Fibroblast of lung (primary cell): ENCODE results near the gene ACP4. TPM values are rescaled to one million over a fixed set of nuclear protein-coding genes. Genes with fewer than 3 reads are reported as not detected.

ENCODE experiments used
- DNase-seq, 2 donors: peaks; one replicate each; pipeline versions ENCODE4 v3.0.0 to v3.0.0-alpha.2; 2010; ENCODE audit warnings: low read depth in 2 of 2
- H2AFZ ChIP-seq: 2 replicates; pipeline ENCODE4 v1.5.1; 2012; ENCODE audit warnings: low read length, control low read depth, inconsistent platforms
- H3K27ac ChIP-seq: 2 replicates; pipeline ENCODE4 v1.5.1; 2011; ENCODE audit warnings: low read length, control low read depth; ENCODE audit not compliant: insufficient read depth
- H3K27me3 ChIP-seq: 2 replicates; pipeline ENCODE4 v1.5.1; 2011; ENCODE audit warnings: mild to moderate bottlenecking, low read length; ENCODE audit not compliant: control insufficient read depth, insufficient read depth
- H3K36me3 ChIP-seq: 2 replicates; pipeline ENCODE4 v1.5.1; 2011; ENCODE audit warnings: low read length; ENCODE audit not compliant: control insufficient read depth, insufficient read depth
- H3K4me1 ChIP-seq: 2 replicates; pipeline ENCODE4 v1.5.1; 2011; ENCODE audit warnings: low read length; ENCODE audit not compliant: control insufficient read depth, insufficient read depth; ENCODE audit errors: extremely low read depth
- H3K4me2 ChIP-seq: 2 replicates; pipeline ENCODE4 v1.5.1; 2011; ENCODE audit warnings: low read length, control low read depth; ENCODE audit not compliant: insufficient read depth; ENCODE audit errors: extremely low read depth
- H3K4me3 ChIP-seq, 4 experiments: fragments of 200-600 bp in 1 of 4; sonication (generic) in 1 of 4; replicated peaks in 1 of 4; 2 replicates each; pipeline ENCODE4 v1.5.1; 2011 to 2016; ENCODE audit warnings: low read length in 4 of 4, low read depth in 3 of 4, mild to moderate bottlenecking in 3 of 4, control low read depth in 2 of 4, inconsistent platforms in 1 of 4, mixed read lengths in 1 of 4; ENCODE audit not compliant: insufficient read depth in 1 of 4; ENCODE audit errors: control extremely low read depth in 1 of 4
- H3K79me2 ChIP-seq: 2 replicates; pipeline ENCODE4 v1.5.1; 2012; ENCODE audit warnings: mild to moderate bottlenecking, low read length, inconsistent platforms; ENCODE audit not compliant: control insufficient read depth, insufficient read depth
- H3K9ac ChIP-seq: 2 replicates; pipeline ENCODE4 v1.5.1; 2011; ENCODE audit warnings: mild to moderate bottlenecking, low read length, control low read depth; ENCODE audit not compliant: insufficient read depth
- H3K9me3 ChIP-seq: 2 replicates; pipeline ENCODE4 v1.5.1; 2012; ENCODE audit warnings: low read depth, low read length; ENCODE audit not compliant: control insufficient read depth, insufficient read depth
- H4K20me1 ChIP-seq: 2 replicates; pipeline ENCODE4 v1.5.1; 2011; ENCODE audit warnings: low read length; ENCODE audit not compliant: control insufficient read depth, insufficient read depth; ENCODE audit errors: extremely low read depth
- EZH2 ChIP-seq: IDR thresholded peaks from 2 replicates; pipeline ENCODE4 v1.5.1; 2012; ENCODE audit warnings: low read length, control low read depth, mild to moderate bottlenecking; ENCODE audit errors: missing control alignments
- polyA minus RNA-seq: library from RNA; depleted of rRNA, polyadenylated mRNA; stranded (reverse); fragments of >200 nt; gene quantifications from 2 replicates; pipeline ENCODE4 v1.2.3, GENCODE V29; 2011; ENCODE audit warnings: low replicate concordance
- polyA plus RNA-seq, 2 donors: library from polyadenylated mRNA; depleted of rRNA in 1 of 2; stranded (reverse) in 1 of 2; unstranded in 1 of 2; fragments of >200 nt; gene quantifications; 2 replicates each; pipeline ENCODE4 v1.2.1, GENCODE V29; 2011 to 2012; ENCODE audit warnings: missing spikeins in 1 of 2
- total RNA-seq: library from RNA; depleted of rRNA; stranded (reverse); fragments of >200 nt; gene quantifications from 2 replicates; pipeline ENCODE4 v1.2.1, GENCODE V29; 2014
- TF ChIP-seq, protein P1 (sequence below), 2 donors: IDR thresholded peaks in 1 of 2; conservative IDR thresholded peaks in 1 of 2; 1 replicate in 1 of 2; 2 replicates in 1 of 2; pipeline ENCODE4 v1.5.1; 2011 to 2012; ENCODE audit warnings: low read length in 2 of 2, control low read depth in 1 of 2, inconsistent platforms in 1 of 2, low read depth in 1 of 2, mild to moderate bottlenecking in 1 of 2

ACP4 gene, protein sequence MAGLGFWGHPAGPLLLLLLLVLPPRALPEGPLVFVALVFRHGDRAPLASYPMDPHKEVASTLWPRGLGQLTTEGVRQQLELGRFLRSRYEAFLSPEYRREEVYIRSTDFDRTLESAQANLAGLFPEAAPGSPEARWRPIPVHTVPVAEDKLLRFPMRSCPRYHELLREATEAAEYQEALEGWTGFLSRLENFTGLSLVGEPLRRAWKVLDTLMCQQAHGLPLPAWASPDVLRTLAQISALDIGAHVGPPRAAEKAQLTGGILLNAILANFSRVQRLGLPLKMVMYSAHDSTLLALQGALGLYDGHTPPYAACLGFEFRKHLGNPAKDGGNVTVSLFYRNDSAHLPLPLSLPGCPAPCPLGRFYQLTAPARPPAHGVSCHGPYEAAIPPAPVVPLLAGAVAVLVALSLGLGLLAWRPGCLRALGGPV
- not detected in 2 replicates for total RNA-seq
- polyA plus RNA-seq = not detected in 2 replicates
- not detected in 2 replicates for polyA plus RNA-seq (2012)
- polyA minus RNA-seq = not detected in 2 replicates

DNA sequence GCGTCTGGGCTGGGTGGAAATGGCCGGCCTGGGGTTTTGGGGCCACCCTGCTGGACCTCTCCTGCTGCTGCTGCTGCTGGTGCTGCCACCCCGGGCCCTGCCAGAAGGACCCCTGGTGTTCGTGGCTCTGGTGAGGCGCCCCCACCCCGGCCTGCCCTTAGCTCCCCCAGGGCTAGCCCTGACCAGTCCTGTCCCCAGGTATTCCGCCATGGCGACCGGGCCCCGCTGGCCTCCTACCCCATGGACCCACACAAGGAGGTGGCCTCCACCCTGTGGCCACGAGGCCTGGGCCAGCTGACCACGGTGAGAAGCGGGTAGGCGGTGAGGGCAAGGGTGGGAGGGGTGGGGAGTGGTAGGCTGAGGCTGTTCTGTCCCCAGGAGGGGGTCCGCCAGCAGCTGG is at the start of gene ACP4:
Gene ACP4, plus strand, starts transcription at position 20 of the 400 bp plus-strand sequence. Its CDS starts 0 bp downstream, at position 20.
- no peak within 1 kb of the TSS for H3K27ac ChIP-seq
- no peaks in the 10 kb centered on the region for H3K27me3 ChIP-seq
- no peak within 1 kb of the TSS for H3K4me2 ChIP-seq
- H3K36me3 ChIP-seq = no peaks in the 10 kb centered on the region
- no peak for TF ChIP-seq EZH2
- TF ChIP-seq, protein P1, sequence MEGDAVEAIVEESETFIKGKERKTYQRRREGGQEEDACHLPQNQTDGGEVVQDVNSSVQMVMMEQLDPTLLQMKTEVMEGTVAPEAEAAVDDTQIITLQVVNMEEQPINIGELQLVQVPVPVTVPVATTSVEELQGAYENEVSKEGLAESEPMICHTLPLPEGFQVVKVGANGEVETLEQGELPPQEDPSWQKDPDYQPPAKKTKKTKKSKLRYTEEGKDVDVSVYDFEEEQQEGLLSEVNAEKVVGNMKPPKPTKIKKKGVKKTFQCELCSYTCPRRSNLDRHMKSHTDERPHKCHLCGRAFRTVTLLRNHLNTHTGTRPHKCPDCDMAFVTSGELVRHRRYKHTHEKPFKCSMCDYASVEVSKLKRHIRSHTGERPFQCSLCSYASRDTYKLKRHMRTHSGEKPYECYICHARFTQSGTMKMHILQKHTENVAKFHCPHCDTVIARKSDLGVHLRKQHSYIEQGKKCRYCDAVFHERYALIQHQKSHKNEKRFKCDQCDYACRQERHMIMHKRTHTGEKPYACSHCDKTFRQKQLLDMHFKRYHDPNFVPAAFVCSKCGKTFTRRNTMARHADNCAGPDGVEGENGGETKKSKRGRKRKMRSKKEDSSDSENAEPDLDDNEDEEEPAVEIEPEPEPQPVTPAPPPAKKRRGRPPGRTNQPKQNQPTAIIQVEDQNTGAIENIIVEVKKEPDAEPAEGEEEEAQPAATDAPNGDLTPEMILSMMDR (conservative IDR thresholded peaks at IDR 0.05 in 1 of 2, IDR thresholded peaks at IDR 0.05 in 1 of 2; ENCODE audit: low read depth in 1 of 2, low read length in 2 of 2) = no peak
- H3K79me2 ChIP-seq = no peaks in the 10 kb centered on the region
- H3K4me3 ChIP-seq = no peak within 1 kb of the TSS
- H3K9me3 ChIP-seq = no peaks in the 10 kb centered on the region
- no peak within 1 kb of the TSS for H2AFZ ChIP-seq
- DNase-seq = no peak
- no peak within 1 kb of the TSS for H3K9ac ChIP-seq
- no peaks in the 10 kb centered on the region for H4K20me1 ChIP-seq
- no peaks in the 10 kb centered on the region for H3K4me1 ChIP-seq

DNA sequence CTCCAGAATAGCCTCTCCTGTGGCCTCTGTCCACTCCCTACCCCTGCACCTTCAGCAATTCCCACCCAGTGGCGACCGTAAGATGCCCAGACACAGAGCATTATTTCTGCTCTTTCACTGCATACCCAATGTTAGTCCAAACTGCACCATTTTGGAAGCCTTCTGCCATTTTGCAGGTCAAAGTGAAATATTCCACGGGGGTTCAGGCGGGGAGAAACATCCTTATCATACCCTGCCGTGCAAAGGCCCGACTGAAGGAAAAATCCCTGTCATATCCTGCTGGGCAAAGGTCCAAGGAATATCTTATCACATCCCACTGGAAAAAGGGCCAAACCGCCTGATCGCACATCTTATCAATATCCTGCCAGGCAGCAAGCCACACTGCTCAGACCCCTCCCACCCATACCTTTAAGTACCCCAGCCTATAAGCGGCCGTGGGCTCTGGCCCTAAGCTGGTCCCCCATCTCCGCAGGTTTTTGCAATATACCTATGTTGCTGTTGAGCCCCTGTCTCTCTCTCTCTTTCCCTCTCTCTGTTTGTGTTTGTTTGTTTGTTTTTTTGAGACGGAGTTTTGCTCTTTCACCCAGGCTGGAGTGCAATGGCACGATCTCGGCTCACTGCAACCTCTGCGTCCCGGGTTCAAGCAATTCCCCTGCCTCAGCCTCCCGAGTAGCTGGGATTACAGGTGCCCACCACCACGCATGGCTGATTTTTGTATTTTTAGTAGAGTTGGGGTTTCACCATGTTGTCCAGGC is 48.9 kb upstream of the ACP4 start:
- Histone ChIP-seq H3K79me2 (no peaks in the 10 kb centered on the region), H3K4me1 (no peaks in the 10 kb centered on the region), H3K36me3 (no peaks in the 10 kb centered on the region), H4K20me1 (no peaks in the 10 kb centered on the region), H3K4me3 (no peak overlapping the region), H3K27ac (no peak overlapping the region), H3K27me3 (no peaks in the 10 kb centered on the region), H3K9me3 (no peaks in the 10 kb centered on the region), H3K4me2 (no peak overlapping the region), H2AFZ (no peak overlapping the region), H3K9ac (no peak overlapping the region)
- DNase-seq = no peak
- TF ChIP-seq, protein P1 (conservative IDR thresholded peaks at IDR 0.05 in 1 of 2, IDR thresholded peaks at IDR 0.05 in 1 of 2; ENCODE audit: low read depth in 1 of 2, low read length in 2 of 2) = no peak
- TF ChIP-seq EZH2 = no peak

DNA sequence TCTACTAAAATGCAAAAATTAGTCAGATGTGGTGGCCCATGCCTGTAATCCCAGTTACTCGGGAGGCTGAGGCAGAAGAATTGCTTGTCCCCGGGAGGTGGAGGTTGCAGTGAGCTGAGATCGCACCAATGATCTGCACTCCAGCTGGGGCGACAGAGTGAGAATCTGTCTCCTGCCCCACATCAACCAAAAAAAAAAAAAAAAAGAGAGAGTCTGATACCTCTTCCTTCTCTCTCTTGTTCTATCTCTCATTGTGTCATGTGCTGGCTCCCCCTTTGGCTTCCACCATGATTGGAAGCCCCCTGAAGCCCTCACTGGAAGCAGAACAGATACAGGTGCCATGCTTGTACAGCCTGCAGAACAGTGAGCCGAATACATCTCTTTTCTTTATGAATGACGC is 46.7 kb upstream of the ACP4 start:
- Histone ChIP-seq H3K4me2 (no peak overlapping the region), H3K79me2 (no peaks in the 10 kb centered on the region), H3K9me3 (no peaks in the 10 kb centered on the region), H3K27ac (no peak overlapping the region), H2AFZ (no peak overlapping the region), H3K36me3 (no peaks in the 10 kb centered on the region), H3K9ac (no peak overlapping the region), H3K4me1 (no peaks in the 10 kb centered on the region), H3K27me3 (no peaks in the 10 kb centered on the region), H4K20me1 (no peaks in the 10 kb centered on the region), H3K4me3 (no peak overlapping the region)
- no peak for TF ChIP-seq EZH2
- TF ChIP-seq, protein P1 (conservative IDR thresholded peaks at IDR 0.05 in 1 of 2, IDR thresholded peaks at IDR 0.05 in 1 of 2; ENCODE audit: low read depth in 1 of 2, low read length in 2 of 2) = no peak
- DNase-seq = no peak
